Activated CD4-positive, alpha-beta T cell treated with anti-CD3 and anti-CD28 coated beads, Interleukin-2, amount 50 U/mL, for 1 hour (primary cell): ENCODE measurements around the gene IQGAP2.

Experiments
- DNase-seq: peaks from one replicate; pipeline ENCODE4 v3.0.0-alpha.2; 2020

Gene IQGAP2

GRCh38 chr5:76386360-76386759 is 16.7 kb upstream of the IQGAP2 start:
- no peak for DNase-seq

- DNase-seq = no peak
Measured at GRCh38 chr5:76388236-76388635, 14.8 kb upstream of the IQGAP2 start.

DNA sequence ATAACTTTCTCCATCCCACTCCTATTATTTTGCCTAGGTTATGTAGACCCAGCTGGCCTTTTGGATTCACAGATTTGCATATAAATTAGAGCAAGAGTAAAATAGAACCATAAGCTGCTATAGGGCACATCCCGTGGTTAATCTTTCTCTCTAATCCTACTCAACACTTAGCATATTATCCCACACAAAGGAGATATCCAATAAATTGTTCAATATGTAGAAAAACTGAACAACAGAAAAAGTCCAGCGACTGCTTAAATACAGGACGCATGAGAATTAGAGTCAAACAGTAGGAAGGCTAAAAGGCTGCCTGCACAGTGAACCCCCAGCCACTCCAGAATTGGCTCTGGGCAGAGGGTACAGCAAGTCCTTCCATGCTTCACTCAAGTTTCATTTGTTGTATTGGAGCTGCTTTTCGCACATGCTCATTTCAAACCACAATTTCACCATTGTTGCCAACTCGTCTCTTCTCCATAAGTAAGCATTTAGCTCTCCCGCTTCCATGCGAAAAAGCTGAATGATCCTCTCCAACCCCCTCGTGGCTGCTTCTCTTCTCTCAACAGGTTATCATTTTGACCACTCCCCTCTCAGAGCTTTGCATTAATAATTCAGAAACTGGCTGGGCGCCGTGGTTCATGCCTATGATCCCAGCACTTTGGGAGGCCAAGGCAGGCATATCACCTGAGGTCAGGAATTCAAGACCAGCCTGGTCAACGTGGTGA is 14.1 kb upstream of the IQGAP2 start:
- no peak for DNase-seq

DNA sequence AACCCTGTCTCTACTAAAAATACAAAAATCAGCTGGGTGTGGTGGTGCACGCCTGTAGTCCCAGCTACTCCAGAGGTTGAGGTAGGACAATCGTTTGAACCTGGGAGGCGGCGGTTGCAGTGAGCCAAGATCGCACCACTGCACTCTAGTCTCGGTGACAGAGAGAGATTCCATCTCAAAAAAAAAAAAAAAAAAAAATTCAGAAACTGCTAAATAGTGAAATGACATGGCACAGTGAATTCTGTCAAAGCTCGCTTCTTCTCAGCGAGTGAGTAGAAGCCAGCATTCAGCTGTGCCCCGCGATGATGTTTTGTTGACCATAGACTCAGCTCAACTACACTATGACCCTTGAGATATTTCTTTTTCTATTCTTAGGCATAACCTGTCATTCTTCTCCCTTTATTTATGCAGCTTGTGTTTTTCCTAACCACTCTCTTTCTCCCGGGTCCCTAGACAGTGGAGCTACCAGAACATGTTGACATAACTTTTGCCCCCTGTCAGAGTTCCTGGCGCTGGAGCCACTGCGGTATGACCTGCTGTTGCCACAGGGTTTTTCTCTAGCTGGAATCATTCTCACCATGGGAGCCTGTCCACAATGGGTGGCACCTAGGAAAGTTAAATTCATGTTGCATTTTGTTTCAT is 13.5 kb upstream of the IQGAP2 start:
- no peak for DNase-seq

DNA sequence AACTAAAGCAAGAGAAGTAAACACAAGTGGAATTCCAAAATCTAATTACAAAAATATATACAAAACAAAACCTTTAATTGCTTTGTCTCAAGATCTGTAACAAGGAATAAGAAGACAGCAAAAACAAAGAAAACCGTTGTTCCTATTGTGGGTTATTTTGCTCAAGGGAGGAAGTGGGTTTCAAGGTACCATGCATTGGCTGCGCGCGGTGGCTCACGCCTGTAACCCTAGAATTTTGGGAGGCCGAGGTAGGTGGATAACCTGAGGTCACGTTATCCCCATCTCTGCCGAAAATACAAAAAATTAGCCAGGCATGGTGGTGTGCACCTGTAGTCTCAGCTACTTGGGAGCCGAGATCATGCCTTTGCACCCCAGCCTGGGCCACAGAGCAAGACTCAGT is 12.1 kb upstream of the IQGAP2 start:
- peak; percentile 13 for DNase-seq

DNA sequence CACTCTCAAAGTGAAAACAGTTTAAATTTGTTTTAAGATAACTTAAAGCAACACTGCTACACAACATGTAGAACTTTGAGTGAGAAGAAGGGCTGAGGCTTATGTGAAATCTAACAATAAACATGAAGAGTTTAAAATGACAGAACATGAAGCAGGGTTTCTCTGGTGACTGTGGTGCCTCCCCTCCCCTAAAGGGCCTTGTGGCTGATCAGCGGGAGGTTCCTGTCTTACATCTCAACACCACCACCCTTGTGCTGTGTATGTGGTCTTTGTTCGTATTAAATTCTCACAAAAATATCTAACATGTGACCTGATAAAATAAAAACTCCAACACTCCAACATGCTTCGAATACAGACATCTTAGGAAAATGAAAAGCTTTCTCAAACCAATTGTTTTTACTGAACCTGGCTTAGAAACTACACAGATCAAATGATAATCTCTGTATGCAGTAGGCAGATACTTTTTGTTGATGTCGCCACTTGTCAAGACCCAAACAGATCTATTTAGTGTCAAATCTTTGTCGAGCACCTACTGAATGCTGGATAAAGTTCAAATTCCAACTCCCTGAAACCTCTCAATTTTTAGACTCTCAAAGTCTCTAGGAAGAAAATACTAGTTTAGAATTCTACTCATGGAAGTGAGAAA is 9.9 kb upstream of the IQGAP2 start:
- peak; percentile 12 for DNase-seq

DNA sequence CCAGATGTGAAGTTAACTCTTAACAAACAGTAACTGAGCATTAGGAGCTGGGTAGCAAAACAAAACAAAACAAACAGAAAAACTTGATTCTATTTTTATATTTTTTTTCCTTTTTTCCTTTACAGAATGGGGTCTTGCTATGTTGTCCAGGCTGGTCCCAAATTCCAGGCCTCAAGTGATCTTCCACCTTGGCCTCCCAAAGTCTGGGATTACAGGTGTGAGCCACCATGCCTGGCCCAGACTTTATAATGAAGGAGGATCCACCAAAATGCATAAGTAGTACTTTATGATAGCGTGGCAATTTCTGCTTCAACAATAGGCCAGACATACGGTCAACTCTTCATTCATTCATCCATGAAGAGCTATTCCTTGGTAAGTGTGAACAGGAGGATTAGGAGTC is 5.9 kb upstream of the IQGAP2 start:
- no peak for DNase-seq

- DNase-seq = no peak
Measured at GRCh38 chr5:76399268-76399667, 3.8 kb upstream of the IQGAP2 start.

GRCh38 chr5:76400466-76400865 is 2.6 kb upstream of the IQGAP2 start:
- no peak for DNase-seq

GRCh38 chr5:76401801-76402250 is 1.3 kb upstream of the IQGAP2 start:
- peak; percentile 25 for DNase-seq

DNA sequence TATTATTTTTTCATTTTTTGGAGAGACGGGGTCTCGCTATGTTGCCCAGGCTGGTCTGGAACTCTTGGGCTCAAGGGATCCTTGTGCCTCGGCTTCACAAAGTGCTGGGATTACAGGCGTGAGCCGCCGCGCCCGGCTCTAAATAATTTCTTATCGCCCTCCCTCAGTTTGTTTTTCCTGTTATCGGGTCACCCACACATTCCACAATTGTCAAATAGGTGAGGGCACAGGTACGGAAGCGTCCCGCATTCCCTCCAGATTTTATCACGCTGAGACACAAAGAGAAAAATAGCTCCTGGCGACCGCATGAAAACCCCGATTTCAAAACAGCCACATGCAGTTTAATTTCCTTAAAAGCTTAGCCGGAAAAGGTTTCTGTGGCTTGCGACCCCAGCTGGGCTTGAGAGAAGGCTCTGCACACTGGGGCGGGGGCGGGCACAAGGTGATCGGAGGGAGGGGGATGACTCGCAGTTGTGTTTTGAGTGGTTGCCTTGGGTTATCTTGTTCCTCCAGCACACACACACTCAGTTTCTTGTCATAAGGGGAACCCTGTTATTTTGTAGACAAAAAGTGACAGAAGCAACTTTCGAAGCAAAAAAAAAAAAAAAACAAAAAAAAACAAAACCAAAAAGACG is 717 bp upstream of the IQGAP2 start:
- peak; percentile 78 for DNase-seq

DNA sequence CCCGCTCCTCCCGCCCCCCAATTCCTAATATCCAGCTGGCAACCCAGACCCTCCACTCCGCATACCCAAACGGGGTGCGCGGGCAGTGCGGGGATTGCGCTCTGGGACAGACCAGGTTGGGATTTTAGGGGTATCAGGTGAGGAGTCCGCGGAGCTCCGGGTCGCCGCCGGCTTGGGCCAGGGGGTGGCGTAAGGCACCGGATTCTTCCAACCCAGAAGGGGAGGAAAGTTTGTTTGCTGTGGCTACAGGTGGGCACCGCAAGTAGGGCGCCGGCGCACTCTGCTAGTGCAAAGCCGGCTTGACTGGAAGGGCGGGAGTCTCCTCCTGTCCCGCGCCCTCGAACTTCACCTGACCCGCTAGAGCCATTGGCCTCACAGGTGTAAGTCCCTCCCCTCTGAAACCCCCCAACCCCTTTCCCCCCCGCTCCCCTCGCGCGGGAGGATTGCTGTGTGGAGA is 709 bp downstream of the IQGAP2 start:
- peak; percentile 69 for DNase-seq

DNA sequence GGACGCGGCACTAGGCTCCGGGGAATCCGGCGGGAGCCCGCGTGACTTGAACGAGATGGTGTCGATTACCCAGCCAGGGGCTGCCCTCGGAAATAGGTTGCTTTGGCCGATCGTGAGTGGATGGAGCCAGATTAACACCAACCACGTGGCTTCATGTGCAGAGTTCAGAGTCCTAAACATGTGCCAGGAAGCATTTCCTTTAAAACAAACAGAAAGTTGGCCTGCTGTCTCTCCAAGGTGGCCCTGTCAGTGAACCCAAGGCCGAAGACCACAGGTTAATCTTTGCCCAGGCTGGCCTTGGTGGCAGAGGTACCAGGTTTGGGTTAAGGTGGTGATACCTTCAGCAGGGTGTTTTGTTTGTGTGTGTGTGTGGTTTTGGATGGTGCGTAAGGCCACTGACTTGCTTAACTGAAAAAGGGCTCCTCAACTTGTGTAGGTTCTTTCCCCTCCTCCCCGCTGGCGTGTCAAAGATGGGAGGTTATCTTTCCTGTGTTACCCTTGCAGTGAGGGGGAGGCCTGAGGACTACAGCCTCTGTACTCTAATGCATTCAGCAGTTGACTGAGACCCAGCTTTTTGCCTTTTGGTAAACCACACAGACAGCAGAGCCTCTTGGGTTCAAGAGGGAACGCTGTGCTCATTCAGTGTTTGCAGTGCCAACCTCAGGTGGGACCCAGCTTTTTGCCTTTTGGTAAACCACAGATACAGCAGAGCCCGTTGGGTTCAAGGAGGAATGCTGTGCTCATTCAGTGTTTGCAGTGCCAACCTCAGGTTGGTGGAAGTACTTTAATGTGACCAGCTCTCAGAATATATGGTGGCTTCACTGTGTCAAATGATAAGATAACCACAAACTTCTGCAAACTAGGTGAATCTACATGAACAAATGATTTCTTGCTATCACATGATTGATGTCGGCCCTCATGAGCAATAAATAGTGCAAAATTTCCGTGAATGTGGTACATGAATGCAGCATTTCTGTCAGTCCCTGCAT is 1.4 kb downstream of the IQGAP2 start:
- DNase-seq = peak; percentile 65

GRCh38 chr5:76406014-76406413 is 2.9 kb downstream of the IQGAP2 start:
- DNase-seq = no peak

DNA sequence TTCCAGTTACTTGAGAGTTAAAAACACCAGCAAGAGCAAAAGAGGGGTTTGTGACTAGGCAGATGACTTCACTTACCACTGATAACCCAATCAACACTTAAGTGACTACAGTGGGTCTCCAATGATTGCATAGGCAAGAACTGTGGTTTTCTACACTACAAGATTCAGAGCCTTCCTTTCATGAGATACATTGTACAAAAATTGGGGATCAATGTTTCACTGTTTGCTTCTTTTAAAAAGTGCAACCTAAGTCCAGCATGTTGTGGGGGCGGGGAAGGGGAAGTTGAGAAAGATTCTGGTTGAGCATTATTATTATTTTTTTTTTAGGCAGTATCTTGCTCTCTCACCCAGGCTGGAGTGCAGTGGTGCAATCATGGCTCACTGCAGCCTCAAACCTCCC is 3.6 kb downstream of the IQGAP2 start:
- DNase-seq = no peak

DNA sequence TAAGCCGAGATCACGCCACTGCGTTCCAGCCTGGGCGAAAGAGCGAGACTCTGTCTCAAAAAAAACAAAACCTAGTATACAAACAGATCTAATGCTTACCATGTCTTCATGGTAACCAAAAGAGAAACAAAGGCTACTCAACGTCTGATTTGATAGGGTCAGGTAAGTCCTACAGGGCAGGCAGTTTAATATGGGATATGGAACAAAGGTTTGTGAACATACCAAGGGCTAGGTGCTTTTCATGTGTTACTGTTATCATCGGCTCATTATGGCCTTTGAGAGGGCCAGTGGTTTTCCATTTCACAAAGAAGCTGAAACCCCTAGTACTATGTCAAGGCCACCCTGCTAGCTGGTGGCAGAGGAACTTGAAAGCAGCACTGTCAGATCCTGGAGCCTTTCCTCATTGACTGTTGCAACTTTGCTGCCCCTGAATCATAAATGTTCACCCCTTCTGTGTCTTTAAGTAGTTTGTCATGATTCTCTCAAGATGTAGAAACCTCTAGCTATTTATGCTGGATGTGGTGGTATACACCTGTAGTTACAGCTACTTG is 5.1 kb downstream of the IQGAP2 start:
- DNase-seq = no peak

GRCh38 chr5:76412511-76412910 is 9.4 kb downstream of the IQGAP2 start:
- no peak for DNase-seq

DNA sequence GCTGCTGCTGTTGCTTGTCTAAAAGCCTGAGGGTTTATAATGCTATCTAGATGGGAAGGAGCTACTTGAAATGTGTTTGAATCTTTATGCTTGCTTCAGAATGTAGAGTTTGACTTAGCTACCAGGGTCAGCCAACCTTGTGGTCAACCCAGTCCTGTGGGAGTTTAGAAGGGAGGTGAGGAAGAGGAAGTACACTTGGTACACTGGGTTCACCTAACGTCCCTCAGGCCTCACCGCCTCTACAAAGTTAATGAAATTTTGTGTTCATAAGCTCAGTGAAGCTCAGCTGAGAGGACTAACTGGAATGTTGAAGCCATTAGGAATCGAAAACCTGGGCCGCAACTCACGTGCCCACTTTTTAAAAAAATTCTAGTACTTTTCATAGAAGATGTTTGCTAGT is 10.7 kb downstream of the IQGAP2 start:
- DNase-seq = no peak

DNA sequence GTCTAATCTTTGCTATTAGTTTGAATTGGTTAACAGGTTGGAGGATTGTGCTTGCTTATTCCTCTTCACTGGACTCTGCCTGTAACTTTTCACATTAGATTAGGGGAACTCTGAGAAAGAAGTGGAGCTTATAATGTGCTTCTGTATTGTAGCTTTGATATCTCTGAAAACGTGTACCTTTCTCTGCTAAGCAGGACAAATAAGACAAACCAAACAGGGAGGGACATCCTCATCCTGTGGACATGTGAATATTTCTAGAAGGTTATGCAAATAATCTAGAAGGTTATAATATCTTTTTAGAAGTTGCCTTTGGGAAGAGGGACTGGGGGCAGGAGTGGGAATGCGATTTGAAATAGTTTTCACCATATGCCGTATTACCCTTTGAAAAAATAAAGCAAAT is 11.7 kb downstream of the IQGAP2 start:
- no peak for DNase-seq

- no peak for DNase-seq
Measured at GRCh38 chr5:76415855-76416254, 12.8 kb downstream of the IQGAP2 start.

DNA sequence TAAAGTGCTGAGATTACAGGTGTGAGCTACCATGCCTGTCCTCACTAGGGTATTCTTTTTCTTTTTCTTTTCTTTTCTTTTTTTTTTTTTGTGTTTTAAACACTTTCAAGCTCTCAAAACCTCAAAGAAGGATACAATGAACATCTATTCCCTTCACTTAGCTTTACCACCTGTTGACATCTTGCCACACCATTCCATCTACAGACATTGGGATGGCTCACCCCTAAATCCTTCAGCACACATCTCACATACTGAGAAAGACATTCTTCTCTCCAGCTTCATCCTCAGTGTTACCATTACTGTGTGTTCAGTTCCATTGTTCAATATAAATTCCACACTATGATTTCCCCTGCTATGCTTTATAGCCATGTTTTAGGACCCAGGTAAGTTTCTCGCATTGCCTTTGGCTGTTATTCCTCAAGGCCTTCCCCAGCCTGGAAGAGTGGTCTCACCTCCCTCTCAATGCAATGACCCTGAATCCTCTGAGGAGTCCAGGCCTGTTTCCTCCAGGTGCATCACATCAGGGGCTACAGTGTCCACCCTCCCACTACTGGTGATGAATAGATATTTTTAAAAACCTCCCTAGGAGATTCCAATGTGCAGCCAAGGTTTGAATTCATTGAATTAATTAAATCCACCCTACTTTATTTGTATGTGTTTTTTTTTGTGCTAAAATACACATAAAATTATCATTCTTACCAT is 16.7 kb downstream of the IQGAP2 start:
- no peak for DNase-seq
